ENCODE data around the gene HOXB7.

- TF ChIP-seq, protein P1, sequence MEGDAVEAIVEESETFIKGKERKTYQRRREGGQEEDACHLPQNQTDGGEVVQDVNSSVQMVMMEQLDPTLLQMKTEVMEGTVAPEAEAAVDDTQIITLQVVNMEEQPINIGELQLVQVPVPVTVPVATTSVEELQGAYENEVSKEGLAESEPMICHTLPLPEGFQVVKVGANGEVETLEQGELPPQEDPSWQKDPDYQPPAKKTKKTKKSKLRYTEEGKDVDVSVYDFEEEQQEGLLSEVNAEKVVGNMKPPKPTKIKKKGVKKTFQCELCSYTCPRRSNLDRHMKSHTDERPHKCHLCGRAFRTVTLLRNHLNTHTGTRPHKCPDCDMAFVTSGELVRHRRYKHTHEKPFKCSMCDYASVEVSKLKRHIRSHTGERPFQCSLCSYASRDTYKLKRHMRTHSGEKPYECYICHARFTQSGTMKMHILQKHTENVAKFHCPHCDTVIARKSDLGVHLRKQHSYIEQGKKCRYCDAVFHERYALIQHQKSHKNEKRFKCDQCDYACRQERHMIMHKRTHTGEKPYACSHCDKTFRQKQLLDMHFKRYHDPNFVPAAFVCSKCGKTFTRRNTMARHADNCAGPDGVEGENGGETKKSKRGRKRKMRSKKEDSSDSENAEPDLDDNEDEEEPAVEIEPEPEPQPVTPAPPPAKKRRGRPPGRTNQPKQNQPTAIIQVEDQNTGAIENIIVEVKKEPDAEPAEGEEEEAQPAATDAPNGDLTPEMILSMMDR (IDR thresholded peaks at IDR 0.05 in 4 of 5, conservative IDR thresholded peaks at IDR 0.05 in 1 of 5), result no peak
- no peak for TF ChIP-seq POLR2A (IDR thresholded peaks at IDR 0.05)
Observed at GRCh38 chr17:48562934-48563333, 47.9 kb downstream of the HOXB7 start.

Measured in gastrocnemius medialis (tissue), 4 donors.